COR-L47 (cell line): ENCODE data around the gene CBR4.
"Not testable (repeated sequence)": the region's sequence is repeated elsewhere in the genome, so short reads cannot be mapped to it uniquely, and the experiment has no call there.

Experiments
- DNase-seq: peaks from one replicate; lab custom pipeline; 2025; lab: John Stamatoyannopoulos, UW

The CBR4 gene

GRCh38 chr4:168993714-168994510 lies 16.1 kb downstream of the CBR4 start:
- DNase-seq = no peak

DNA sequence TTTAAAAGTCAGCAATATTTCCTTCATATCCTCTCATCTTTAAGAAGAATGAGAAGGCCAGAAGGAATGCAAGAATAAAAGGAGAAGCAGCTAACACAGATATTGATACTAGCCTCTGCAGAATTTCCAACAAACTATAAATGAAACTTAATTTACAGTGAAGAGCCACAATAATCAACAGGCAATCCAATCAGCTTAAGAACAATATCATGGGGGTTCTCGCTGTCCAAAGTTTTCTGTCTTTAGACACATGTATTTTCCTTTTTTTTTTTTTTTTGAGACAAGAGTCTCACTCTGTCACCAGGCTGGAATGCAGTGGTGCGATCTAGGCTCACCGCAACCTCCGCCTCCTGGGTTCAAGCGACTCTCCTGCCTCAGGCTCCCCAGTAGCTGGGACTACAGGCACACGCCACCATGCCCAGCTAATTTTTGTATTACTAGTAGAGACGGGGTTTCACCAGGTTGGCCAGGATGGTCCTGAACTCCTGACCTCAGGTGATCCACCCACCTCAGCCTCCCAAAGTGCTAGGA lies 17.0 kb downstream of the CBR4 start:
- not testable (repeated sequence) for DNase-seq

- DNase-seq = no peak
Observed at GRCh38 chr4:168981942-168982341, 28.1 kb downstream of the CBR4 start.

DNA sequence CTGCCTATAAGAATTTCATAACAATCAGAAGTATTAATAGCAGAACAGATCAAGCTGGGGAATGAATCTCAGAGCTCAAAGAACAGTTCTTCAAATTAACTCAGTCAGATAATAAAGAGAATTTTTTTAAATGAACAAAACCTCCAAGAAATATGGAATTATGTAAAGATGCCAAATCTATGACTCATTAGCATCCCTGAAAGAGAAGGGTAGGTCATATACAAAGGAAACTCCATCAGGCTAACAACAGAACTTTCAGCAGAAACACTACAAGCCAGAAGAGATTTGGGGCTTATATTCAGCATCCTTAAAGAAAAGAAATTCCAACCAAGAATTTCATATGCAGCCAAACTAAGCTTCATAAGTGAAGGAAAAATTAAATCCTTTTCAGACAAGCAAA lies 28.6 kb downstream of the CBR4 start:
- no peak for DNase-seq

DNA sequence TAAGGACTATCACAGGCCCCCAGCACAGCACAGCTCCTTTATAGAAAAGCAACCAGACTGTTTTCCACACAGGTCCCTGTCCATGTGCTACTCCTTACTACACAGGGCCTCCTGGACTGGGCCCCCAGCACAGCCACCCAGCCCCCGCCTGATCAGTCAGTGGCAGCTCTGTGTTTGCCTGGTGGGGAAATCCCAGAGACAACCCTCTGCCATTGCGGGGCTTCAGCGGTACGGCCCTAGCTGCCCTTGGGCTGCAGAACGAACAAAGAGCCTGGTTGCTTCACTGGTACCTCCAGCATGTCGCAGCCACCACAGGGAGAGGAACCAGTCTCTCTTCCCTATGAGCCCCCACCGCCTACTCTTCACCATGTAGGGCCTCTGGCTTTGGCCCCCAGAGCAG lies 30.7 kb downstream of the CBR4 start:
- DNase-seq = no peak

DNA sequence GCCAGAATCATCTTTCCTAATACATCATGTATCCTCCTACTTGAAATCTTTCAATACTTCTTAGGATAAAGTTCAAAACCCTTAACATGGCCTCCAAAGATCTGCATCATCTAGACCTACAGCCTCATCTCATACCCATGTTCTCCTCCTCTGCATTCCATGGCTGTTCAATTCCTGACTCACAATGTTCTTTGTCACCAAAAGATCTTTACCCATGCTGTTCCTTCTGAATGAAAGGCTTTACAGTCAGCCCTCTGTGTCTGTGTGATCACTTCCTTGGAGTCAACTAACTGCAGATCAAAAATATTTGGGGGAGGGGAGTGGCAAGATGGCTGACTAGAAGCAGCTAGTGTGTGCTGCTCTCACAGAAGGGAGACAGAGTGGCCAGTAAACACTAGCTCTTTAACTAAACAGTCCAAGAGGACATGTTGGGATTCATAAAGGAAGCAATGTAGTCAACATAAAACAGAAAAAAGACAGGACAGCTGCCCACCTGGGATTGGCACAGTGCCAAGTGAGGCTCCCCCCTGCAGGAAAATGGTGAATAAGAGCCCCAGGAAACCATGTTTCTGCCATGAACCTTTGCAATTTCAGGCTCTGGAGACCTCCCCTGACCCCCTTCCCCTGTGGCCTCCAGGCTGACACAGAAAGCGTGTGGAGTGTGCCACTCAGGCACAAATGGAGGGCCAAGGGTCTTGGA lies 31.9 kb downstream of the CBR4 start:
- DNase-seq = peak; percentile 14

- DNase-seq = no peak
Observed at GRCh38 chr4:168972596-168972995, 37.5 kb downstream of the CBR4 start.

DNA sequence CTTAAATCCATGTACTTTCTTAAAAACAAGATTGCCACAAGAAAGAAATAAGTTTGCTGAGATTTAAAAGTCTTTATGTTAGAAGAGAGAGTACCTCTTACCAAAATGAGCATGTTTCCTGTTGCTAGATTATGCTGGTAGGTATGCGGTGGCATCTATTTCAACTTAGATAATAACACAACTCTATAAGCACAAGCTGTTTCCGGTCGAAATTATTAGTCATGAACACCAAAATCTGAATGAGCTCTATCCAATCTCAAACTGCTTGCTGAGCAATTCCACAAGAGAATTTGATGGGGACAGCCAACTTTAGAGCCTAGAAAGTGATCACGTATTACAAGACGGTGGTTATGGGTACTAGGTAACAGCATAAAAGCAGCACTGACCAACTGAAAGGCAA lies 49.3 kb downstream of the CBR4 start:
- DNase-seq = no peak

DNA sequence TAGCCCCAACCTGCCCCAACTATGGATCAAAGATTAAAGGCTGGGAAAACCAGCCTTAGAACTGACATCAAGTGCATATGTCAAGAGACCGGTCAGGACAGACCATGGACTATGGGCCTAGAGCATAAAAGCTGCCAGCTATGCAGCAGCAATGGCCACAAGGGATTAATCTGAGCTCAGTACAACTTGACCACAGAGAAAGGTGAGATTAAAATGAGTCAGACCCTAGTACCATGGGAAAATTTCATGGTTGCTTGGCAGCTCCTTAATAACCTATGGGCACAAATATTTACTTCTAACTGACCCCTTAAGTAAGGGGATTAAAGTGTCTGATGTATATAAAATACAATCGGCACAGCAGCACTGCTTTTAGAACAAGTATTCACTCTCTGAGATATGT lies 54.4 kb downstream of the CBR4 start:
- DNase-seq = no peak

- DNase-seq = peak; percentile 10
Observed at GRCh38 chr4:168952821-168953246, 57.2 kb downstream of the CBR4 start.

- DNase-seq = no peak
Observed at GRCh38 chr4:168945291-168945690, 64.8 kb downstream of the CBR4 start.

GRCh38 chr4:168942985-168943384 lies 67.1 kb downstream of the CBR4 start:
- no peak for DNase-seq
